D721Med (cell line): ENCODE measurements around the gene TRABD.
"Not testable (repeated sequence)": the region's sequence is repeated elsewhere in the genome, so short reads cannot be mapped to it uniquely, and the experiment has no call there.

Experiments
- DNase-seq: peaks from one replicate; pipeline ENCODE4 v3.0.0; 2011; ENCODE audit warnings: low spot score; ENCODE audit not compliant: insufficient read length
- FAIRE-seq: peaks from 2 replicates; lab custom pipeline; 2011; peaks lifted over from hg19 to GRCh38; lab: Jason Lieb, UNC
- CTCF ChIP-seq: IDR thresholded peaks from 2 replicates; pipeline ENCODE4 v1.5.1; 2012; ENCODE audit warnings: mild to moderate bottlenecking, control low read depth; ENCODE audit not compliant: insufficient read depth; ENCODE audit errors: missing control alignments

The TRABD gene, protein sequence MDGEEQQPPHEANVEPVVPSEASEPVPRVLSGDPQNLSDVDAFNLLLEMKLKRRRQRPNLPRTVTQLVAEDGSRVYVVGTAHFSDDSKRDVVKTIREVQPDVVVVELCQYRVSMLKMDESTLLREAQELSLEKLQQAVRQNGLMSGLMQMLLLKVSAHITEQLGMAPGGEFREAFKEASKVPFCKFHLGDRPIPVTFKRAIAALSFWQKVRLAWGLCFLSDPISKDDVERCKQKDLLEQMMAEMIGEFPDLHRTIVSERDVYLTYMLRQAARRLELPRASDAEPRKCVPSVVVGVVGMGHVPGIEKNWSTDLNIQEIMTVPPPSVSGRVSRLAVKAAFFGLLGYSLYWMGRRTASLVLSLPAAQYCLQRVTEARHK

DNA sequence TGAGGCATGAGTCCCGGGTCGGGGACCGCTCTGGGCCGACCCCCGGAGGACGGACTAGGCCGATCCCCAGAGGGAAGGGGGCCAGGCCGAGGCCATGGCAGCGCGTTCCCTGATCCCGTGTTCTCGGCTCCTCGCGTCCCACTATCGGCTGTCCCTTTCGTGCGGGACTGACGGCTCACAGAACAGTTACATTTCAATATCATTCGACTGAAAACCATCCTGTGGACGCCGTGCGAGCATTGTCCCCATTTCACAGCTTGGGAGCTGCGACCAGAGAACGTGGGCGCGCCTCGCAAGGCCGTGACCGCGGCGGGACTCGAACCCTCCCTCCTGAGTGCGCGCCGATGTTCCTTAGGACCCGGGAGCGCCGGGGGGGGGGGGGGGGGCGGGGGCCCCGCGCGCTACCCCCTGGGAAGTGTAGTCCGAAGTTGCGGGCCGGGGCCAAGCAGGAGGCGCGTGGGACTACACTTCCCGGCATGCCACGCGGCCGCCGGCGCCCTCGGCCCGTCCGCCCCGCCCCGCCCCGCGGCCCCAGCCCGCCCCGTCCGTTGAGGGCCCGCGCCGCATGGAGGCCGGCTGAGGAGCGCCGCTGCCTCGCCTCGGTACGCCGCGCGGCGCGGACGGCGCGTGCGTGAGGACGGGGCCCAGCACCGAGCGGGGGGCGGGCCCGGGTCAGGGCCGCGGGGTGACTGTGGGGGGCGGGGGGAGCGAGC, at the start of gene TRABD:
Gene TRABD, plus strand, starts transcription at position 539 of the 713 bp plus-strand sequence. CDS start 7,148 bp downstream, outside the sequence.
- DNase-seq (peak; percentile 85), FAIRE-seq (no peak)
- TF ChIP-seq CTCF = no peak

DNA sequence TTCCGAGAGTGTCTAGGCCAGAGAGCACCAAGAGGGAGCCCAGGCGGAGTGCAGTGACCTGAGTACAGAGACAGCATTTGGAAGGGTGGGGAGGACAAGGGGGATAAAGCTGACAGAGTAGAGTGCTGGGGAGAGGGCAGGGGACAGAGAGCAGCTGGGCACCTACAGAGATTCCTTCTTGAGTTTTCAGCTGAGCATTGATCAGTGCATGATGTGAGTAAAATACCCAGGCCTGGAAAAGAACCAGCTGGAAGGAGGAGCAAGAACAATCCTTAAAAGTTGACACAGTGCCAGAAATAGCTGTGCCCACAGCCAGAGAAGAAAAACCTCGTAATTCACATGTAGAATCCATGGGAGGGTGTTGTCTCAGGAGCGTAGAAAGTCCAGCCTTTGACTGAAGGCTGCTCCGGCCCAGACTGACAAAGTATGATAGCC, 49.1 kb upstream of the TRABD start:
- TF ChIP-seq CTCF = no peak
- DNase-seq = no peak
- FAIRE-seq = no peak

GRCh38 chr22:50137277-50137676, 48.4 kb upstream of the TRABD start:
- not testable (repeated sequence) for FAIRE-seq, DNase-seq

DNA sequence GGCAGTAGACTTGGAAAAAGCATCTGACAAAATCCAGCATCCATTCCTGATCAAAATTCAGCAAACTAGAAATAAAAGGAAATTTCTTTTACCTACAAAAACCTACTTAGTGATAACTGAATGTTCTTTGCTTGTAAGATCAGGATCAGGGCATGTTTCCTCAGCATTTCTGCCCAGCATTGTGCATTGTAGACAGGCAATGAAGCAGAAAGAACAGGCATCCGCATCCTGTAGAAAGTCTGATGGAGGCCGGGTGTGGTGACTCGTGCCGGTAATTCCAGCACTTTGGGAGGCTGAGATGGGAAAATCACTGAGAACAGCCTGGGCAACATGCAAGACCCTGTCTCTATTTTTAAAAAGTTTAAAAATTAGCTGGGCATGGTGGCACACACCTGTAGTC, 47.7 kb upstream of the TRABD start:
- FAIRE-seq (no peak), DNase-seq (no peak)
- TF ChIP-seq CTCF = no peak

- DNase-seq = no peak
- FAIRE-seq = no peak
Observed at GRCh38 chr22:50138988-50139387, 46.7 kb upstream of the TRABD start.

DNA sequence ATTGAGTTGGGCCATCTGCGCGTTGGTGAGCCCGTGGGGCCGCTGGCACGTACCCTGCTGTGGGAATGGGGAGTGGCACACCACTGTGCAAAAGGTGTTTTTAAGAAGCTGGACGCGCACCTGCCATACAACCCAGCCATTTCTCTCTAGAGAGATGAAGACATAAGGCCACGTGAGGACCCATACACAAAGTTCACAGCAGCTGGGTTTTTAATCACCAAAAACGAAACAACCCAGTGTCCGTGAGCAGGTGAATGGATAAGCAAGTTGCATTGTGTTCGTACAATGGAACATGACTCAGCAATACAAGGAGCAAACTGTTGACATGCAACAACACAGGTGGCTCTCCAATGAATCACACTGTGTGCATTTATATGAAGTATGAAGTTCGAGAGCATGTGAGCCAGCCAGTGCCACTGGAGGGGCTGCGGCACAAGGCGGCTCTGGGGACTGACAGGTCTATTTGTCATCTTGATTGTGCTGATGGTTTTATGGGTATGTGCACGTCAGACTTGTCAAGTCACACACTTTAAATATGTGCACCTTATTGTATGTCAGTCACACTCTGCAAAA, 45.8 kb upstream of the TRABD start:
- no peak for TF ChIP-seq CTCF
- no peak for DNase-seq
- FAIRE-seq = no peak

More at GRCh38 chr22:50138988-50139387, 46.7 kb upstream of the TRABD start:
- TF ChIP-seq CTCF = no peak

GRCh38 chr22:50140615-50141014, 45.1 kb upstream of the TRABD start:
- FAIRE-seq = no peak
- DNase-seq = no peak
- TF ChIP-seq CTCF = no peak
